NCI-H446 treated with DMSO at 0.1 percent for 48 hours (cell line): ENCODE data around the gene GALNTL6.

Experiments
- DNase-seq: peaks from one replicate; lab custom pipeline; 2025; lab: John Stamatoyannopoulos, UW

The GALNTL6 gene

GRCh38 chr4:171880136-171880535 lies 66.9 kb downstream of the GALNTL6 start:
- no peak for DNase-seq

GRCh38 chr4:171889681-171890080 lies 76.5 kb downstream of the GALNTL6 start:
- no peak for DNase-seq

- no peak for DNase-seq
Observed at GRCh38 chr4:171891038-171891437, 77.8 kb downstream of the GALNTL6 start.

GRCh38 chr4:171896426-171896825 lies 83.2 kb downstream of the GALNTL6 start:
- no peak for DNase-seq

- DNase-seq = no peak
Observed at GRCh38 chr4:171919314-171919713, 106.1 kb downstream of the GALNTL6 start.

GRCh38 chr4:171920901-171921300 lies 107.7 kb downstream of the GALNTL6 start:
- DNase-seq = no peak

- no peak for DNase-seq
Observed at GRCh38 chr4:171924746-171925376, 111.7 kb downstream of the GALNTL6 start.

- DNase-seq = no peak
Observed at GRCh38 chr4:171928336-171928735, 115.1 kb downstream of the GALNTL6 start.

GRCh38 chr4:171929477-171929876 lies 116.3 kb downstream of the GALNTL6 start:
- no peak for DNase-seq

- no peak for DNase-seq
Observed at GRCh38 chr4:171929907-171930306, 116.7 kb downstream of the GALNTL6 start.

GRCh38 chr4:171932238-171932637 lies 119.0 kb downstream of the GALNTL6 start:
- no peak for DNase-seq

- no peak for DNase-seq
Observed at GRCh38 chr4:171940656-171941055, 127.5 kb downstream of the GALNTL6 start.

GRCh38 chr4:171947400-171947799 lies 134.2 kb downstream of the GALNTL6 start:
- DNase-seq = no peak

- no peak for DNase-seq
Observed at GRCh38 chr4:171948038-171948437, 134.8 kb downstream of the GALNTL6 start.

GRCh38 chr4:171954650-171955049 lies 141.4 kb downstream of the GALNTL6 start:
- DNase-seq = no peak

GRCh38 chr4:171956678-171957077 lies 143.5 kb downstream of the GALNTL6 start:
- no peak for DNase-seq

- DNase-seq = no peak
Observed at GRCh38 chr4:171962110-171962509, 148.9 kb downstream of the GALNTL6 start.

GRCh38 chr4:171966356-171966755 lies 153.2 kb downstream of the GALNTL6 start:
- no peak for DNase-seq

GRCh38 chr4:171978216-171978615 lies 165.0 kb downstream of the GALNTL6 start:
- DNase-seq = no peak

GRCh38 chr4:171979461-171979860 lies 166.3 kb downstream of the GALNTL6 start:
- DNase-seq = no peak

- no peak for DNase-seq
Observed at GRCh38 chr4:171981185-171981584, 168.0 kb downstream of the GALNTL6 start.

- DNase-seq = no peak
Observed at GRCh38 chr4:171983935-171984805, 171.0 kb downstream of the GALNTL6 start.

GRCh38 chr4:171985129-171985528 lies 171.9 kb downstream of the GALNTL6 start:
- no peak for DNase-seq
